GM18907 (cell line): Measurements from ENCODE around the gene WASL.
"Not testable (repeated sequence)": the region's sequence is repeated elsewhere in the genome, so short reads cannot be mapped to it uniquely, and the experiment has no call there.

Source experiments
- ATAC-seq: cut with Tn5 transposase; IDR thresholded peaks from one replicate; pipeline ENCODE4 v1.9.1; 2021; ENCODE audit warnings: mild to moderate bottlenecking, moderate library complexity; ENCODE audit not compliant: unreplicated experiment

The WASL gene

DNA sequence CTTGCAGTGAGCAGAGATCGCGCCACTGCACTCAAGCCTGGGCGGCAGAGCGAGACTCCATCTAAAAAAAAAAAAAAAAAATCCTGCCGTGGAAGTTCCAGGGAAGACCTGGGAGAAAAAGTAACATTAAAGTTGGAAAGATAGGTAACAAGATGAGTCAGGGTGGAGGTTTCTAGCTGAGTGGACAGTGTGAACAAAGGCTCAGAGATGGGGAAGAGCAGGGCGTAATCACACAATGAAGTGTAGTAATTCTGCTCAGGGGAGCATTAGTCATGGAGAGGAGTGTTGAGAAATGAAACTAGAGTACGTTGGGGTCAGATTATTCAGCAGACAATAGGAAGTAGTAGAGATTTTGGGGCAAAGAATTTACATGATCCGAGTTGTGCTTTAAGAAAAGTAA is 21.6 kb upstream of the WASL start:
- peak; percentile 81 for ATAC-seq

DNA sequence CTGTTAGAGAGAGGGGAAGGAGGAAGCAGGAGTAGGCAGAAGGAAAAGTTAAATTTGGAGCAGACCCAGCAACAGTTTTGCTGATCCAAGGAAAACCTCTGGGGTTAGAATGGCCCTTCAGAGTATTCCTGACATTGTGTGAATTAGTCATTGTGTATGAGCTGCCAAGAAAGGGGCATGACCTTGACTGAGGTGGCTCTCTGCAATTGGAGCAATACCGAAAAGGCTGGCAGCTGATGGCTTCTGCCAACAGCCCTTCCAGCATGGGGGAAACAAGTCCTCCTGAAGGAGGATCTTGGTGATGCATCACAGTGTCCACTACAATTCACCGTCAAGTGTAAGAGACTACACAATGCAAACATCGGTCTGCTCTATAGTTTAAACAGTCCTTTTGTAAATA is 20.6 kb upstream of the WASL start:
- ATAC-seq, result no peak

DNA sequence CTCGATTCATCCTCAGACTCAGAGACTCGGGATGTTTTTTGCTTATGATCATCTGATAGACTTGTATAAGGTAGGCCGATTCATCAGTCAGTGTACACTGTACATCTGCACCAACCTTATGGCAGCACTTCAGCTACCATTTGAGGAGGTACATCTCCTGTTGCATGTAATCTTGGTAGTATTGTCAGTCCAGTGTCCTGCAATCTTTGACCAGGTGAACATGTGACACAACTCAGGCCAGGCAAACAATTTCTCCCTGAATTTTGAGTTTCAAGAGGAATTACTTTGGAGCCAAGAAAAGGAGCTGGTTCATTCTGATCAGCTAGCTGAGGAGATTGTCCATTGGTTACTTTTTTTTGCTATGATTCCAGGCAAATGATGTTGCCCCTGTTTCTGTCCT is 19.7 kb upstream of the WASL start:
- no peak for ATAC-seq

DNA sequence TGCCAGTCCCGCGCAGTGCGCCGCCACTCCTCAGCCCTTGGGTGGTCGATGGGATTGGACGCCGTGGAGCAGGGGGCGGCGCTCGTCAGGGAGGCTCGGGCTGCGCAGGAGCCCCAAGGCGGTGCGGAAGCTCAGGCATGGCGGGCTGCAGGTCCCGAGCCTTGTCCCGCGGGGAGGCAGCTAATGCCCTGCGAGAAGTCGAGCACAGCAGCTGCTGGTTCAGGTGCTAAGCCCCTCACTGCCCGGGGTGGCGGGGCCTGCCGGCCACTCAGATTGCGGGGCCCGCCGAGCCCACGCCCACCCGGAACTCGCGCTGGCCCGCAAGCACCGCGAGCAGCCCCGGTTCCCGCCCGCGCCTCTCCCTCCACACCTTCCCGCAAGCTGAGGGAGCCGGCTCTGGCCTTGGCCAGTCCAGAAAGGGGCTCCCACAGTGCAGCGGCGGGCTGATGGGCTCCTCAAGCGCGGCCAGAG is 14.4 kb upstream of the WASL start:
- ATAC-seq, result no peak

DNA sequence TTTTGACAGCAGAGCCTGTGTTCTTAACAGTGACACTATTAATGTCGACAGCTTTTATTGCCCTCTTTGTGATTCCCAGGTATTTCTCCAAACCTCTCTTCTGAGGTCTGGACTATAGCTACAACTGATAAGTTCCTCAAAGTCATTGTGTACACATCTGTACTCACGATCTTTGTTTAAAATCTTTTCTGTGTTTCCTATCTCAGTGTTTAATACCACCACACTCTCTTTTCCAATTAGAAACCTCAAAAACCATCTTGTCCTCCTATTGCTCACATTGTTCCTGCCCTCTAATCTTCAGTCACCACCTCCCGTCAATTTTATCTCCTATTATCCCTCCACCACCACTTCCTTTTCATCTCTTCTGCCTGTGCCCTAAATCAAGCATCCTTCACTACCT is 12.9 kb upstream of the WASL start:
- ATAC-seq, result no peak

DNA sequence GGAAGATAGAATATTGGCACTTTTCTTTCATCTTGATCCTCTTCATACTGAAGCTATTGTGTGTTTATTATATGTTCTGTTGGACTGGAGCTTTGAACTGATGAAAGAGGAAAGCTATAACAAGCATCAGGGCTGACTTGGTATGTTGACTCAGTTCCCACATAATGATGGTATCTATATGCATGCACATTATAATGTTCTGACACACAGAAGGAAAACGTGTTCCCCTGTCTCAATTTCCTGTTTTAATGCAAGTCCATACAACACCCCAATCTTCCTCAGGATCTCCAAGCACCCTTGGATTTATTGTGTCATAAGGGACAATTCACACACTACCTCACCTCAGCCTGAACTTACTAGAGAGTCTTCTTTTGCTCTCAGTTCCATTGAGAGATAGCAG is 8.3 kb upstream of the WASL start:
- no peak for ATAC-seq

DNA sequence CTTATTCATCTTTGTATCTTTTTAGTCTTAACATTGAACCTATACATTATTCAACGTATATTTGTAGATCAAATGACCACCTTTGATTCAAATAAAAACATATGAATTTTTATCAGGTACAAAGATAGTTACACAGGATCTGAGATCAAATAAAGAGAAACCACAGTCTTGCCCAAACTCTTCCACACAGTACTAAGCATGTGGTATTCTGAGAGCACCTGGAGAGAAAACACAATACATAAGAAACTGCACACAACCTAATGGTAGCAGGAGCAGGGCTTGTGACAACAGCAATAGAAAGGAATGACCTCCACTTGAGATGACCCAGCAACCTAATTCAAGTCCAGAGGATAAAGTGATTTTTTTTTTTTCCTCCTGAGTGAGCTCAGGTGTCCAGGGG is 6.5 kb upstream of the WASL start:
- ATAC-seq, result no peak

DNA sequence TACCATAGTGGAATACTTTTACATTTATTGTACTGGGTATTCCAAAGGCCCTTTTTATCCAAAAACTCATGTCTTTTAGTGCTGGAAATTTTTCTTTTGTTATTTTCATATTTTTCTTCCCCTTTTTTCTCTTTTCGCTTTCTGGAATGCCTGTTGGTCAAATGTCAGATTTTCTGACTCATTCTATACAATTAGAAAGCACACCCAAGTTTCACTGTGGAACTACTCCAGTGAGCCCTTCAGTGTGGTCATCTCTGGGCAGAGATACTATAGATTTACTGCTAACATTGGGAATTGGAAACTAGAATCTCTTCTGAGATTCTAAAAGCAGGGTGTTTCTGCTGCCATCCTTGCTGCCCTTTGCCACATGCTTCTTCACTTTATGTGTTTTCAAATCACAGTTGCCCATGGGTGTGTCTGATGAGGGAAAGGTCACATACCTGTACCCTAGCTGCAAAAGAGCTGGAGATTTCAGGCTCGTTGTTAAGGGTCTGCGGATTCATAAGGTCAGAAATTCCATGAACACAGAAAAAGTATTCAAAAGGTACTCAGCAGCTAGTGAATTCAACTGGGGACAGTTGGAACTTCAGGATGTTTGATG is 5.6 kb upstream of the WASL start:
- ATAC-seq, result no peak

DNA sequence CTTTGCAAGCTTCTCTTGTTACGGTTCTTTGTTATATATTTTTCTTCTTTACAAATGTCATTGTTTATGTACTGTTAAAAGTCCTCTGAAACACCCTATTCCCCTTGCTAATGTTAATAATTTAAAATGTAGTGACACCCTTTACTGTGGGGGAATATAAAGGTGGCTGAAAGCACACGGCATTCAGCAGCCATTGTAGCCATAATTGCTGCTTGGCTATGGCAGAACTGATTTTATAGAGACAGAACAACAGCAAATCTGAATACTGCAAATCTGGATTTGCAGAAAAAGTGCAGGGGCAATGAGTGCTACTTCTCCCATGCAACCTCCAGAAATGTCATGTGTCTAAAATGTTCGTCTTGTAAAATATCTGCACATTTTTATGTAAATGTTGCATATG is 3.7 kb upstream of the WASL start:
- no peak for ATAC-seq

DNA sequence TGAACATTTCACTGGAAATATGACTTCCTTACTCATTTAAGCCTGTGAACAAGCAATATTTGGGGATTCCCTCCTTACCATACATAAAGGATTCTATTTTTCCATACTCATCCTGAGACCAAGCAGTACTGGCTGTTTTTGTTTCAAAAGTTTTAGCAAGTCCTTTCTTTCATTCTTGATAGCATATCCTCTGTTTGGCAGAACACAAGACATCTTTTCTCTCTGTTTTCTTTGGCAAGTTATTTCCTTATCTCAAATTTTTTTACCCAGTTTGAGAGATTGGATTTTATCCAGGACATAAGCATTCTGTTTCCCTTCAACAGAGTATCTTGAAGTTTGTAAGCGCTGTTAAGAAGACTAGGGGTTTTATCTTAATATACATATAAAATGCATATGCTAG is 3.0 kb upstream of the WASL start:
- ATAC-seq, result no peak

DNA sequence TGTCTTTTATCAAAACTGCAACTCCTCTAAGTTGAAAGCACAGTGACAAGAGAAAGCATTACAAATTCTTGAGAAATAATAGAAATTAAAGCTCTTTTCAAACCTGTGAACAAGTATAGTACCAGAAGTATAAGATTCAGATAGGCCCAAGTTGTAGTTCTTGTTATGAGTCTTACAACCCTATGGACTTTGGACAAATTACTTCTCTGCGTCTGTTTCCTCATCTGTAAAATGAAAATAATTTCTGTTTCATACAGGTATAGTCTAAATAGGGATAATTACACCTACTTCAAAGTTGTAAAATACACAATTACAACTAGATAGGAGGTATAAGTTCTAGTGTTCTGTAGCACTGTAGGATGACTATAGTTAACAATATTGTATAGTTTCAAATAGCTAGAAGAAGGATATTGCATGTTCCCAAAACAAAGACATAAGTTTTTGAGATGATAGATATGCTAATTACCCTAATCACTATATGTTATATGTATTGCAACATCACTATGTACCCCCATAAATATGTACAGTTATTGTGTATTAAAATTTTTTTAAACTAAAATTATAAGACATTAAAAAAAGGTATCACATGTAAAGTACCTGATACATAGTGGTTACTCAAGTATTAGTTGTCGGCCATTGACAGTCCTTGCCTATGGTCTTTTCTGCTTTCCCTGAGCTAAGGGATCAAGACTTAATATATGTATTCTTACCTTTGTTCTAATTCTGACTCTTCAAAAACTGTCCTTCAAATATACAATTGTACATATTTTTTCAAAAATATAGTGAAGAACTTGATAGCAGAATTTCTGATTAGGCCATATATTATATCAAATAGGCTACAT is 1.8 kb upstream of the WASL start:
- ATAC-seq, result no peak

DNA sequence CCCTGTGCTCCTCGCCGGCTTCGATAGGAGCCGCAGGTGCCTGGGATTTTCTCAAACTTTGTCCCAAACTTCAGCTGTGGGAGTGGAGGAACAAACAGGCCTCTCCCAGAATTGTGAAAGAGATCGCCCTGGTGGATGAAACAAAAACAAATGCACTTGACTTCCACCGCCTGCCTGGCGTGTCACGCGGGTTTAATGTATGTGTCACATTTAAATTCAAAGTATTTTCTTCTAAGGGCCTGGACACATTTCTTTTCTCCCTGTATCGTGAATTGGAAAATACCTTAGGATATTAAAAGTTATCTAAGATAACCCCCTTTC is 694 bp upstream of the WASL start:
- ATAC-seq, result peak; percentile 28

DNA sequence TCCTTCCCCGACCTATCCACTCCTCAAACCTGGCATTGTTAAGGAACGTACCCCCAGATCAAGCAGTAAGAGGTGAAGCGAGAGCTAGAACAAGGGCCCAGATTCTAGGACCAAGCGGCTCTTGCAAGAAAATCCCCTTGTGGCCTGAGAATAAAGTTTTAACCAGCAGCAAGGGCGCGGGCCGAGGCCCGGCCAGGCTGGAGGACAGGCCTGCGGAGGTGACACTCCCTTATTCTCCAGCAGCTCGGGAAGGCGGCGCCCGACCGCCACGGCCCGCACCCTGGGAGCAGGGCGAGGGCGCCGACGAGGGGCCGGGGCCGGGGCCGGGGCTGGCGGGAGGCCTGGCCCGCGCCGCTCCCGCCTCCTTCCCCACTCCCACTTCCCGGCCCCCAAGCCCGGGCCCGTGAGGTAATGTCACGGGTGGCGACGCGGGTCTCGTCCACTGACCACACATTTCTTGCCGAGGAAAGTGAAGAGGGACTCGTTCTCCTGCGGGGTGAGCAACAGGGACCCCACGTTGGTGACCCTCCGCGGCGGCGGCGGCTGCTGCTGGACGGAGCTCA is 551 bp downstream of the WASL start:
- peak; percentile 23 for ATAC-seq

DNA sequence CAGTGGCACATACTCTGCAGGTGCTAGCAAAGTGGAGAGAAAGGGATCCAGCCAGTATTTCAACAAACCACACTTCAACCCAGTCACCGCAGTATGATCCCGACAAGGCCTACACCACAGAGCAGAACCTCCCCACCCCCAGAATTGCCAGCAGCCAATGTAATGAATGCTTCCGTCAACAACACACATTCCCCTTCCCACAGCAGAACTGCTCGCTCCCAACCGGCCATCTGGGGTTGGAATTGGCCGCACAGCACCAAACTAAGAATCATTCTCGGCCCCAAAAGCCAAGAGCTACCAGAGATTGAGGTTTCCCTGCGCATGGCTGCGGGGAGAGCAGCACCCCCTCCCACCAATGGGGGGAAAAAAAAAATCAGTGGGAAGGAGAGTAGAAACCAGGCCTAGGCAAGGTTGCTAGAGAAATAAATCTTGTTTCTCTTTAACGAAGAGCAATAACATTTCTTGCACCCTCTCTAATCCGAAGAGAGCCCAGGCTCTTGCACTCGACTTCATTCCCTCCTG is 1.1 kb downstream of the WASL start:
- no peak for ATAC-seq

DNA sequence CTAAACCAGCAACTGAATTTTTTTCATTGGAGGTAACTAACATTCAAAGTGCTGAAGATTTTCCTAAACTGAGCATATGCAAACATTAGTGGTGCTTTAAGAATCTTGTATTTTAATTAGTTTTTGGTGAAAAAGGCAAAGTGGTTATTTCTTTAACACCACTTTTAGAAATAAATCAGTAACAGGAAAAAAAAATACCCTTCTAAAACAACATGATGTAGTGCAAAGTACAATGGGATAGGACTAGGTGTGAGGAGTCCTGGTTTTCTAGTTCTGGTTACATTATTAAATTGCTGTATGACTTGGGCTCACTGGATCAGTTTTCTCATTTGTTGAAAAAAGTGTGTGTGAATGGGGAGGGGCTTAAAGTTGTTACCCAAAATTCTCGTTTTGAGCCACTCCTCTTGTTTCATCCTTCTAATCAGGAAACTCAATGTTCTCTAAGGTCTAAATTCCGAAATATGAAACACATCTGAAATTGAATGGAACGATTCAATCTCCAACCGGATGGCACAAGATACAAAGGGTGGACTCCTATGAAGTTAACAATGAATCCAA is 1.8 kb downstream of the WASL start:
- ATAC-seq, result no peak

DNA sequence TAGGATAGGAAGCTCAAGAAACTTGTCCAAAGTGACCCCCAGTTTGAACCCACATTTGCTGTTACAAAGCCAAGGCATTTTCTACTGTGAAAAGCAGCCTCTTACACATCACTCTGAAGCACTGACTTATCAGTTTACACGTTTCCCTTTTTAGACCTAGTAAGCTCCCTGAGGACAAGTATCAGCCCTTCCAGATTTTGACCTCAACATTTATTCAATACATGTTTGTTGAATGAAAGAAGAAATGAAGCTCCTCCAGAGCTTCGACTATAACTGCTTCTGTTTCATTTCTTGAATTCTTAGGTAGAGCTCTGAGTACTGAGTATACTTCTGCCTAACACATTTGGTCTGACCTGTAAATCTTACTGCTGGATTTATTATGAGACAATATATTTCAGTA is 2.7 kb downstream of the WASL start:
- no peak for ATAC-seq

DNA sequence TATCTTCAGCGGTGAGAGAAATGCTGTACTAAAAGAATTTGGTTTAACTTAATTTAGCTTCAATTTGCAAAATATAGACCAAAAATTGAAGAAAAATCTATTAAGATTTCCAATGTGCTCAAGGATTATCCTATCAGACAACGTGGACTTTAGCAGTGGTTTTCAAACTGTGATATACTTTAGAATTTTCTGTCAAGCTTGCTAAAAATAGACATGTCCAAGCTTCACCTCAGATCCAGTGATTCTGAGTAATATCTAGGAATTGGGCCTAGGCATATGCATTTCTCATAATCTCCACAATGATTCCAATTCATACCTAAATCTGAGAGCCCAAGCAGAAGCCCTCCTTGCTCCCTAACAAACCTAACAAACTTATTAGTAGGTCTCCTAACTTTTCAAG is 3.4 kb downstream of the WASL start:
- ATAC-seq, result no peak

DNA sequence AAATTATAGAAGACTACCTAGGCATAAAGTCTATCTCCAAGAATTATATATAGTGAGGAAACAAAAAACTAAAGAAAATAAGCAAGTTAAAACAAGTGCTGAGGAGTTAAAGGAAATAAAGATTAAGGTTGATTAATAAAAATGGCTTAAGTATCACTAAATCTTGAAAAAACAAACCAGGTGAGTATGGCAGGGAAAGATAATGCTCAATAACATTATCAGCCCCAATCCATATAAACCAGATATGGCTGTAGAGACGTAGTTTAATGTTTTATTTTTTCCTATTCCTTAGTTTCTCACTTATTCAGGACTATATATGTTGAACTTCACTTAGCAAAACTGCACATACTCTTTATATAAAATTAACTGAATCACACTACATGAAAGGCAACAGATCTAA is 4.4 kb downstream of the WASL start:
- no peak for ATAC-seq

DNA sequence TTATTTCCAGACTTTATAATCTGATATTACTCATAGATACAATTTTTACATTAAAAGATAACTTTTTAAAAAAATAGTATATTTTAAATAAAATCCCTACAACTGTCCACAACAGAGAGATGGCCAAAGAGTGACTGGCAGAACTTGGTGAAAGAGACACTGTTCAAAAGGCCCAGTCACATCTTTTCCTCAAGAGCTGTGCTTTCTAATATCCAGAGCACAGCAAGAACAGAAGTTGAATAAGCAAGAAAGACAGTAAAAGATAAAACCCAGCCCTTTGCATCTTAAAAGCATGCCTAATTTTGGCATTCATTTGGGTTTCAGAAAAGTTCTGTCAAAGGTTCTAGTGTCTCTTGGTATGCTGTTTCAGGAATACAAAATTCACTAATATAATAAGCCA is 6.9 kb downstream of the WASL start:
- ATAC-seq, result no peak

DNA sequence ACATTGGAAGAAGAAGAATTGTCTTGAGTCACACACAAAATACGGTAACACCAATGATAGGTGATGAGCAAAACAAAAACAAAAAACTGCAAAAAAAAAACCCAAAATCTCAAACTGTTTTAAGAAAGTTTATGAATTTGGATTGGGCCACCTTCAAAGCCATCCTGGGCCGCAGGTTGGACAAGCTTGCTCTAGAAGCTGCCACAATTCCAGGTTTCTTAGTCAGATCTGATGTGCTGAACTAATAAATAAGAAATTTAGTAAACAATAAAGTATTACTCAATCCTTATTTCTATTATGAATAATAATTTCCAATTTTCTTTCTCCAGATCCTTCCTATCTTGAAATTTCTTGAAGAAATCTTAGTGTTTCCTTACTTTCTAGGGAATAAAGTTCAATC is 10.0 kb downstream of the WASL start:
- no peak for ATAC-seq

DNA sequence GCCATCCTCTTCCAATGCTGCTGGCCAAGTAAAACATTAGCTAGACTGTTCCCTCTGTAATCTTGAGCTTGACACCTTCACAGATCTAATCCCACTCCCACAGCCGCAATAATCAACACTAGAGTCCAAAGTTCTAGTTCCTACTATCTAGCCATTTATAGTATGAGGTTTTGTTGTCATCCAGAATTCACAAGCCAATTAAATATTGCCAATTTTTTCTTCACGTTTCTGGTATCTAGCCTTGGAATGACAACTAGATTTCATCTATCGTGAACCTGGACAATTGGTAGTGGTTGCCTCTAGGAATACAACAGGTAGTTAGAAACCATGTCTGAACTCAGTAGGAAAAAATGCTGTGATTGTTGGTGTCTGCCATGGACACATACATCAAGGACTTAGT is 10.4 kb downstream of the WASL start:
- no peak for ATAC-seq

DNA sequence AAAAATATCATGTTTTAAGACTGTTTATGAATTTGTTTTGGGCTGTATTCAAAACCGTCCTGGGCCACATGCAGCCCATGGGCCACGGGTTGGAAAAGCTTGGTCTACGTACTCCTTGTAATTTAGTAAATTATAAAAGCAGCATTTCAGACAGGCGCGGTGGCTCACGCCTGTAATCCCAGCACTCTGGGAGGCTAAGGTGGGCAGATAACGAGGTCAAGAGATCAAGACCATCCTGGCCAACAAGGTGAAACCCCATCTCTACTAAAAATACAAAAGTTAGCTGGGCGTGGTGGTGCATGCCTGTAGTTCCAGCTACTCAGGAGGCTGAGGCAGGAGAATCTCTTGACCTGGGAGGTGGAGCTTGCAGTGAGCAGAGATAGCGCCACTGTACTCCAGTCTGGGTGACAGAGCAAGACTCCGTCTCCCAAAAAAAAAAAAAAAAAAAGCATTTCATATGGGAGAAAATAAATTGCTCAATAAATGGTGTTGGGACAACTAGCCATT is 11.6 kb downstream of the WASL start:
- not testable (repeated sequence) for ATAC-seq
